ENCODE results near the gene JAKMIP3. TPM values are rescaled to one million over a fixed set of nuclear protein-coding genes. Genes with fewer than 3 reads are reported as not detected.

JAKMIP3 gene
- total RNA-seq, 2 experiments from 2014 or later = 0.29 to 0.42 TPM

DNA sequence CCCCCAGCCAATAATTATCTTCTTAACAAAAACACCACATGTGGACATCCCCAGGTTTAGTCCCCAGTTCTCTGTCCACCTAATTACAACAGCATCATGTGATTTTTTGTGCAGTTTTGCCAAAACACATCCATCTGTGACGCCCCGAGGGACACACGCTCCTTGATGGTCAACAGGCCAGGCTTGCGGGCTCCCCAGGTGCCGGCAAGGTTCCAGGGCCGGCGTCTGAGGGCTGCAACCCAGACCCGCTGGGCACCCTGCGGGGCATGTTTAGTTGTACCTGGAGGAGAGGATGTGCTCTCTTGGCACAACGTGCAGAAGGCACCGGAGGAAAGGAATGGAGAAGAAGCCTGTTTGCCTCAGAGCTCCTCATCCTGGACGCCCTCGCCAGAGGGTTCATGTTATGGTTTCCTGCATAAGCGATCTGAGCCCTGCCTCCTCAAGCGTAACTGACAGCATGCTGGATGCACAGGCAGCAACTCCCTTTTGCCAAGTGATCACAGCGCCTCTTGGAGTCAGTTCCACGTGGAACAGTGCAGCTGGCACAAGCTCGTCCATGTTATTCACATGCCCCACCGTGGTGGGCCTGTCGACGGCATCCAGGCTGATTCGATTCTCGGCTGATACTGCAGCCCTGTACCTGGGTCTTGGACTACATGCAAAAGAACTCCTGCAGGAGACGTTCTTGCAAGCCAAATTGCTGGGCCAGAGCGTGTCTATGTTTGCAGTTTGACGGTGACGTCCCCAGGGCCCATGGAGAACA is 41.6 kb downstream of the JAKMIP3 start:
- CTCF ChIA-PET = no interaction called here
- POLR2A ChIA-PET = no interaction called here

DNA sequence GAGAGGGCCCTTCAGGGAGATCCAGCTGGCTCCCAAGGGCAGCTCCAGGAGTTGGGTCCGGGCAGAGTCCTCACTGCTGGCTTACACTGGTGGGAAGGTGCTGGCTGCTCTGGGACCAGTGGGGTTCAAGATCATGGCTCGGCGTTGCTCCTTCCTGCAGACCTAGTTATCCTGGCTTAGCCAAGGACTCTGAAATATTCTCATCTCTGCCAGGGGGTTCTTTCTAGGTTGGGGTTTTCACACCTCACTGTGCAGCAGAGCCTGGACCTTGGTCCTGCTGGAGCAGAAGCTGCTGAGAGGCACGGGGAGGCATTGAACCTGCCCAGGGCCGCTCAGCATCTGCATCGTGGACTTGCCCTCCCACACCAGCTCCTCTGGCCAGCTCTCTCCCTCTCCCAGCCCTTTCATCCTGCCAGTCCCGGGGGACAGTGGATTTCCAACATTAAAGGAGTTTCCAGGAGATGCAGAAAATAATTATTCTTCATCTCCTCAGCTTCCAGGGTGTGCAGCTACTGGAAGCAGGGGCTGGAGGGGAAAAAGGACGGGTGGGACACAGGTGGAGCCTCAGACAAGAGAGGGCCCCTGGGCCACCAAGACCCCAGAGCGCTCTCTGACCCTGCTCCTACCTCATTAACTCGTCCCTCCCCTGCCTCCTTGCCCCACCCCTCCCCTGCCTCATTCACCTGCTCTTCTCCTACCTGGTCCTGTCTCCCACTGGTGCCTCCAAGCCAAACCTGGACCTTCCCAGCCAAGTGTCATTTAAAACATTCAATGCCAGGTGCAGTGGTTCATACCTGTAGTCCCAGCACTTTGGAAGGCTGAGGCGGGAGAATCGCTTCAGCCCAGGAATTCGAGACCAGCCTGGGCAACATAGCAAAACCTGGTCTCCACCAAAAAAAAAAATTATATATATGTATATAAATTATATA is 42.5 kb downstream of the JAKMIP3 start:
- POLR2A ChIA-PET = no interaction called here
- CTCF ChIA-PET = no interaction called here

DNA sequence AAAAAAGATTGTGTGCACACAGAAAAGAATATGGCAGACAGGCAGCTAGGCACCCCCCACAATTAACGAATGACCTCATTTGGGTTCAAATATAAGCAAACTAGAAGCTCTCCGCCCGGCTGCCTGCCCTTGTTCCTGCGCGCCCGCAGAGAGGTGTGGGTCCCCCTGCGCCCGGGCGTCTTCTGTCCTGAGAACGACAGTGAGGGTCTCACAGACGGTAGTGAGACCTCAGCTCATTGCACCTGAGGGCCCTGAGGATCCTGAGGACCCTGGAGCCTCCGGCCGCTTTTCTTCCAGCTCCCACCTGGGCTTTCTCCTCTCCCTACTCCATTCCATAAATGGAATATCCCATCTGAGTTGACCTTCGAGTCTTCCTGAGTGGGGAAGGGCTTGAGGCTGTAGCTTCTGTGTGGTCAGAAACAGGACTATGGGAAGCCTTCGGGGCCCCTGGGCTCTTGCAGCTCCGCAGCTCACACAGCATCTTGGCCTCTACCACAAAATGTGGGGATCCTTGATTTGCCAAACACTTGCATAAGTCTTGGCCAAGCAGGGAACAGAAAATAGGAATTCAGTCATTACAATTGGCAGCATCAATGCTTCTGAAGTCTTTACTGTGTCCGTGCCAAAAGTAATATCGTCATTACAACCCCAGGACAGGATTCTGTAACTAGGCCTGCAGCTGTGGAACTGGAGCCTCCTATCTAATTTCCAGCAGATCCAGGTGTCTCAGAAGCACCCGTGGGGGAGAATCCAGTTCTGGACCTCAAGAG is 43.8 kb downstream of the JAKMIP3 start:
- CTCF ChIA-PET = no interaction called here
- POLR2A ChIA-PET = no interaction called here

DNA sequence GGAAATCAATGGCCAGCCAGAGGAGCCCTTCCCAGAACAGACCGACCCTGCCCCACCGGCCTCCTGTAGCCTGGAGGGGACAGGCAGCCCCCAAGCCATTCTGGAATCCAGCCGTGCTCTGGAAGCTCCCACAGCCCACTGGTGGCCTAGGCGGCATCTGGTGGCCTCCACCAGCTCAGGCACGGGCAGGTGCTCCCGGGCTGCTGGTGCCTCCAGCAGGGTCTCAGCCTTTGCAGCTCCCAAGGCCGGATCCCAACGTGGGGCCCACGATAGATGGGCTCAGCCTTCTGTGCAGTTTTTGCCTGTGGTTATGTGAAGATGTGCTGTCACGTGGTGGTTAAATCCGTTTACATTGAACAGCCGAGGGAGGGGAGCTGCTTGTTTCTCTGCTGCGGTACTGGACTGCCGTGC is 44.4 kb downstream of the JAKMIP3 start:
- ChIA-PET CTCF (no interaction called here), POLR2A (no interaction called here)

DNA sequence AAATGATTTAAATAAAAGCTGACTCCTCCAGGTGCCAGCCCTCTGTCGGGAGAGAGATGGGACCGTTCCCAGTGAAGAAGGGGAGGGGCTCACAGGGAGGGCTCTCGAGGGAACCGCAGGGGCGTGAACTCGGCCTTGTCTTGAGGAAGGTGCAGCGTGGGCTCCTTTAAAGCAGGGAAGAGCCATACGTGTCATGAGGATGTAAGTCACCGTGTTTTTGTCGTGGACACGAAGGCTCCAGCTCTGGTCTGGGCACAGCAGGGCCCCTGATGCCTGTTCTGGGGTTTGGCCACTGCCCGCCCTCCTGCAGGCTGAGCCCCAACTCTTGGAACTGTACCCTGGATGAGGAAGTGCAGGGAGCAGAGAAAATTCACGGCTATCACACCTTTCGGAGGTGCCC is 45.0 kb downstream of the JAKMIP3 start:
- POLR2A ChIA-PET = no interaction called here
- CTCF ChIA-PET = no interaction called here

DNA sequence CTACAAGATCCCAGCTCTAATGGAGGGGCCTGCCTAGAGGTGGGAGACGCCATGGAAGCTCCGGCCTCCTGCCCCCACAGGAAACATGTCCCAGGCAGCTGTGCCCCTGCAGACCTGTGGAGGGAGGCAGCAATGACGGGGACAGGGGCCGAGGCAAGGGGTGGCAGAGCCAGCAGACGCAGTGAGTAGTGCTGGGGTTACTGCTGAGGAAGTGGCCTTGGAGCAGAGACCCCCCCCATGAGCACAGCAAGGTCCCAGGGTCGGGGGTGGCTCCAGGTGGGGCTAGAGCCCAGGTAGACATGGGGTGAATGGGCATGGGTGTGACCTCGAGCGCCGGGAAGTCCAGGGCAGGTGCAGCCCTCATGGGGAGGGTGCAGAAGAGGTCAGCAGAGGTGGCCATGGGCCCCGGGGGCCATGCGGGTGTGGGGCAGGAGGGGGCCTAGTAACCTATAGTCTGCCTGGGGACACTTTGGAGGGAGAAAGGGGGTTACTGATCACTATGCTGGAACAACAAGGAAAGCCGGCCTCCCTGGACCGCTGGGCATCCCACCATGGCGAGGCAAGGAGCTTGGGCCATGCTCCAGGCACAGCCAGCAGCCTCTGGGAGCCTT is 45.5 kb downstream of the JAKMIP3 start:
- ChIA-PET POLR2A (no interaction called here), CTCF (no interaction called here)

DNA sequence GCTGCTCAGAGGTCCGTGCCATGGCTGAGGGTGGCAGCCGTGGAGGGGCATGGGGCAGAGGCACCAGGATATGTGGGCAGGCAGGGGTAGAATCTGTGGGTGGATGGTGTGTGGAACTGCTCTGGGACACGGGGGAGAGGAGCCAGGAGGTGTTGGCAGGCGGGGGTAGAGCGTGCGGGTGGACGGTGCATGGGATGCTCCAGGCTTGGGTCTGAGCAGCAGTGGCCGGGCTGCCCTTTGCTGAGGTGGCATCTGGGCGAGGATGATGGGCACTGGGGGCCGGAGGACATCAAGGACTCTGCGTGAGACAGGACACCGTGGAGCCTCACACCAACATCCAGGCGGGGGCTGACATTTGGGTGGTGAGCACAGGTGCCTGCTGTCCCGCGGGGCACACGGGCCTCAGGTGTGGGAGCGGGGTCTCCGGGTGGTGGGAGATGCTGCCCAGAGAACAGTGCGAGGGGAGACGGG is 46.2 kb downstream of the JAKMIP3 start:
- ChIA-PET POLR2A (no interaction called here), CTCF (no interaction called here)

DNA sequence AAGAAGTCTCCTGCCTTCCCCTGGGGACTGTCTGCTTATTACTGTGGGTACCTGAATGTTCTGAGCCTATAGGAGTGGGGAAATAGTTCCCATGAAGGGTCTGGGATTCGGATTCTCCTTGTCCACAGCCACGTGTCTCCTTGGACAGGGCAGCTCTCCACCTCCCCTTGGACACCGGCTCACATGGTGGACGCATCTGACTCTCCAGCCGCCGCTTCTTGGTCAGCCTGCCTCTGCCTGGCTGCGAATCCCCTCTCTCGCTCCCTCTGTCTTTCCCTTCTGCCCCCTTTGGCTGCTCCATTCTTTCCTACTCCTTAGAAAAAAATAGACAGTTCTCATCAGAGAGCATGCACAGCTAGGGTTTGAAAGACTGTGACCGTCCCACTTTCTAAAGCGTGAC is 46.9 kb downstream of the JAKMIP3 start:
- CTCF ChIA-PET = no interaction called here
- POLR2A ChIA-PET = no interaction called here

DNA sequence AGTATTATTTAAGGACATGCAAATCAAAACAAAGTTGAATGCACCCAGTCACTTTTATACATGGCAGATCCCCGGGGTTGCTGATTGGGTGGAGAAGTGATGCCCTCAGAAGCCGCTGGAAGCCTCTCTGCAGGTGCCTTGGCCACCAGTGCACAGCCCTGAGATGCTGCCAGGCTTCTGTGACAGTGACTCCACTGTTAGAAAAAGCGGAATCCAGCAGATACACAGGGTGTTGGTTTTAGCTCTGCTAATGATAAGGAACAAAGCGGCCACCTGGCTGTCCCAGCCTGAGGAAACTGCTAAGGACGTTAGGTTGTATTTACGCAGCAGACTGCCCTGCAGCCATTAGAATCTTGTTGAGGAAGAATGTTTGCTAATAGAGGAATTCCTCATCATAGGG is 47.5 kb downstream of the JAKMIP3 start:
- ChIA-PET POLR2A (no interaction called here), CTCF (no interaction called here)

DNA sequence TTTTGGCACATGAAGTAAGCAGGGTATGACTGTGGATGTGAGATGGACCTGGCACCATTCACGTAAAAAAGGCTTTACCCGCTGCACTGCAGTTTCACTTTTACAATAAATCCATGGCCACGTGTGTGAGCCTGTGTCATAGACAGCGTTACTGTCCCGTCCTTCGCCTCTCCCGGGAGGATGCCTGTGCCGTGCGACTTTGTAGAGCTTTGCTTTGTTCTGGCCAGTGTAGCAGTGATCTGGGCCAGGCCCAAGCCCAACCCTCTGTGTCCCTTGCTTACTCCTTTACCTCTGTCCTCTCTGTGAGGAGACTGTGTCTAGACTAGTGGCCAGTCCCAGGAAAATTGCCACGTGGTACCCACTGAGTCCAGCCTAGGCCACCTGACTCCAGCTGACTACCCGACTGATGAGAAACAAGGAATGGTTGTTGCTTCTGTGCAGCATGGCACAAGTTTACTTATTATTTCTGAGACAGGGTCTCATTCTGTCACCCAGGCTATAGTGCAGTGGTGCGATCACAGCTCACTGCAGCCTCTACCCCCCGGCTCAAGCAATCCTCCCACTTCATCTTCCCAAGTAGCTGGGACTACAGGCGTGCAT is 48.1 kb downstream of the JAKMIP3 start:
- CTCF ChIA-PET = no interaction called here
- POLR2A ChIA-PET = no interaction called here

DNA sequence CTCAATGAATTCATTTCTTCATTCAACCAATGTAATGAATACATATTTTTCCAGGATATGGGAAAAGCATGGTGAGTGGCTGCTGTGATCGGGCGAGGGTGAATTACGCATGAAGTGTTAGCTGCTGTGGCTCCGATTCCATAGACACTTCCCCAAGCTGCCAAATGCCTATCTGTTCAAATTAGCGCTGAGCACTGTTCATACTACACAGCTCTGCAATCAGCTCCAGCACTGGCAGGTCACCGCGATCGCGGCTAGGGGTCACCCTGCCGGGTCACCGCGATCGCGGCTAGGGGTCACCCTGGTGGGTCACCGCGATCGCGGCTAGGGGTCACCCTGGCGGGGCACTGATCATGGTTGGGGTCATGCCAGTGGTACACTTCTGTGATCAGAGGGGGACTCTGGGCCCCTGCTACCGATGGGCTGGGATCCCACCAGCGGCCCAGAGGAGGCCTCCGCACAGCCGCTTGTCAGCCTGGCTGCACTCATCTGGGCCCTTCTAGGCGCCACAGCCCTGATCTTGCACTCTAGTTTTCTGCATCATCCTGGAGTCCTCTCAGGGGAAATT is 49.3 kb downstream of the JAKMIP3 start:
- POLR2A ChIA-PET = no interaction called here

More for the DNA sequence above, 49.3 kb downstream of the JAKMIP3 start:
- CTCF ChIA-PET = no interaction called here

Other genes with a start within 250 kb of the JAKMIP3 start
- 10 to 100 TPM; 23.8 to 24.9 TPM for gene PPP2R2D, start 164.9 kb upstream of the JAKMIP3 start, total RNA-seq
- gene BNIP3, start 84.0 kb upstream of the JAKMIP3 start, total RNA-seq = 100 to 1,000 TPM; 120 to 121 TPM
- 10 to 100 TPM; 10.1 to 10.2 TPM for gene DPYSL4, start 121.0 kb downstream of the JAKMIP3 start, total RNA-seq
- 10 to 100 TPM; 15.7 to 16.3 TPM for gene STK32C, start 242.0 kb downstream of the JAKMIP3 start, total RNA-seq